Measurements from ENCODE around the gene SLC28A3.

The SLC28A3 gene

DNA sequence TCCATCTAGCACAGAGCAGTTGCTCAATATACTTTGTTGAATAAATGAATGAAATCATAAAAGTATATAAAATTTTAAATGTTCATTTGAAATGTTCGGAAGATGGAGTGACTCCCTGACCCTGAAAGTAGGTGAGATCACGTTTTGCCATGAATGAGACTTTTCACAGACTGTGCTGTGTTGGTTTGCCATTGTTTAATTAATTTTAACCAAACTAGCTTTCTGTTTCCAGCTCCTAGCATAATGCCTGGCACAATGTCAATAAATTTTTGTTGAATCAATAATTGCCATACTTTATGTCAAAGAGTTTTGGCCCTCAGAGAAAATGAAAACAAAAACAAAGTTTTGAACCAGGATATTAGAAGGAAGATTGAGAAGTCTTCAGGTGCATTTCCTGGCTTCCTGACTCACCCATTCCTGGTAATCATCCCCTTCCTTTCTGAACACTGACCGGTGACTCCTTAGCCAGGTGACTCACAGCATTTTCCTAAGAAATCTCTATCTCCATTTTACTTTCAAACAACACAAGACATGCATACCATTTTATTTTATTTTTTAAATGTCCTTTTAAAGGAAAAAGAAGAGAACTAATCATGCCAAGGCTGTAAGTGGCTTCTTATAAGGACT is 15.1 kb downstream of the SLC28A3 start:
- DNase-seq, result no peak
- Mint-ChIP-seq H3K27ac (no peak overlapping the region), H3K36me3 (ENCODE audit: low read depth) (peaks cover 3% of the 10 kb centered on the region), H3K4me1 (no peaks in the 10 kb centered on the region), H3K4me3 (no peak overlapping the region), H3K9me3 (peaks cover 8% of the 10 kb centered on the region), H3K27me3 (peaks cover 4% of the 10 kb centered on the region)
- ATAC-seq, result no peak

GRCh38 chr9:84324811-84325210 is 15.7 kb downstream of the SLC28A3 start:
- H3K9me3 Mint-ChIP-seq, result peaks cover 8% of the 10 kb centered on the region
- DNase-seq, result no peak
- H3K27me3 Mint-ChIP-seq, result peaks cover 4% of the 10 kb centered on the region
- H3K27ac Mint-ChIP-seq, result no peak overlapping the region
- peaks cover 3% of the 10 kb centered on the region for H3K36me3 Mint-ChIP-seq (ENCODE audit: low read depth)
- ATAC-seq, result no peak
- H3K4me3 Mint-ChIP-seq, result no peak overlapping the region
- no peaks in the 10 kb centered on the region for H3K4me1 Mint-ChIP-seq

- Mint-ChIP-seq H3K4me1 (no peaks in the 10 kb centered on the region), H3K36me3 (ENCODE audit: low read depth) (peaks cover 3% of the 10 kb centered on the region)
- no peak for ATAC-seq
Measured at GRCh38 chr9:84323858-84324257, 16.7 kb downstream of the SLC28A3 start.

DNA sequence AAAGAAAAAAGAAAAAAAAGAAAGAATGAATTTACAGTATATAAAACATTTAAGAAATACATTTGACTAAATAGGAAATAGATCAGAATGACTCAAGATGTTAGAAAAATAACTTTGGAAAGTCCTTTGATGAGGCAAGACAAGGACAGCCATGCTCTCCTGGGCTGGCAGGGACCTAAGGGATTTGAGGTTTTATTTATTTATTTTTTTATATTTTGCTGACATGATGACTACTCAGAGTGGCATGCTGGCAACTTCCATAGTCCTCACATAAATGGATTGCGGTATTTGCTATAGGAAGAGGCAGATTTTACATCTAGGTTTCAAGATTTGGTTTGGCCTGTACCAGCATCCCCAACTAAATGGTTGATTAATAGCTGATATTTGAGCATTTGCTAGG is 17.7 kb downstream of the SLC28A3 start:
- Mint-ChIP-seq H3K36me3 (ENCODE audit: low read depth) (peaks cover under 1% of the 10 kb centered on the region), H3K4me3 (no peak overlapping the region), H3K27ac (no peak overlapping the region), H3K4me1 (no peaks in the 10 kb centered on the region), H3K9me3 (peaks cover 2% of the 10 kb centered on the region), H3K27me3 (peaks cover 3% of the 10 kb centered on the region)
- DNase-seq (no peak), ATAC-seq (no peak)

More at GRCh38 chr9:84323858-84324257, 16.7 kb downstream of the SLC28A3 start:
- no peak for DNase-seq
- Mint-ChIP-seq H3K27ac (no peak overlapping the region), H3K4me3 (no peak overlapping the region), H3K9me3 (peaks cover 7% of the 10 kb centered on the region), H3K27me3 (peaks cover 4% of the 10 kb centered on the region)

- no peaks in the 10 kb centered on the region for H3K27me3 Mint-ChIP-seq
- no peaks in the 10 kb centered on the region for H3K9me3 Mint-ChIP-seq
- DNase-seq (no peak), ATAC-seq (no peak)
- H3K27ac Mint-ChIP-seq, result no peak overlapping the region
- H3K36me3 Mint-ChIP-seq (ENCODE audit: low read depth), result no peaks in the 10 kb centered on the region
- no peak overlapping the region for H3K4me3 Mint-ChIP-seq
- H3K4me1 Mint-ChIP-seq, result no peaks in the 10 kb centered on the region
Measured at GRCh38 chr9:84320231-84320630, 20.3 kb downstream of the SLC28A3 start.

- no peak for DNase-seq
- Mint-ChIP-seq H3K27me3 (no peaks in the 10 kb centered on the region), H3K4me3 (no peak overlapping the region), H3K36me3 (ENCODE audit: low read depth) (no peaks in the 10 kb centered on the region), H3K27ac (no peak overlapping the region), H3K9me3 (no peaks in the 10 kb centered on the region), H3K4me1 (no peaks in the 10 kb centered on the region)
- ATAC-seq, result no peak
Measured at GRCh38 chr9:84319632-84320031, 20.9 kb downstream of the SLC28A3 start.

DNA sequence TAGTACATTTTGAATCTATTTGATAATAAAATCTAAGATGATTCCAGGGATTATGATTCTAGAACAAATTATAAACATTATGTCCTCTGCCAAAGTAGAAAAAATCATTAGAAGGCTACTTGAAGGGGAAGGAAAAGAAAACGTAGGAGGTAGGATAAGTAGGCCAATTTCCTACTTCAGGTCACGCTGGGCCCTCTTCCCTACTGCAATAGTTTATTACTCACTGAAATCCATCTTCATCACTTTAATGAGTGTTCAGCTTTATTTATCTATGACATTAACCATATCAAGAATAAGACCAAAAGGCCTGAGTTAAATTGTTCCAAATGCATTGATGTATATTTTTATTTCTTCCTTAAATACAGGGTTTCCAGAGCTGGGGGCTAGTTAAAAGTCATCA is 21.6 kb downstream of the SLC28A3 start:
- DNase-seq, result no peak

DNA sequence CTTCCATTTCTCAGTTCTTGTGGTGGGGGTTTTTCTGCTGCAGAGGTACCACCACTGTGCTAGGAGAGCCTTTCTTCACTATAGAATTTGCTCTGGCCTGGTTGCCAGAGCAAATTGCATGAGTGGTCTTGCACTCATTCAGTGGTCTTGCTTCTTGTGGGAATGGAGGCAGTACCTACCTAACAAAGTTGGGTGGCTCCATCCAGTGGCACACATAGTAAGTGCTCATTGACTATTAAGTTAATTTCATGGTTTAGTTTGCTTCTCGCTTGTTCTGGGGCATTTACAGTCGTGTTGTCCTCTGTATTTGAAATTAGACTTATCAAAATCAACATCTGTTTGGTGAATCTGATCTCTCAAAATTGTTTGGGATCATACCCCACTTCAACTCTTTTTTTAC is 23.0 kb downstream of the SLC28A3 start:
- ATAC-seq (peak; percentile 35), DNase-seq (no peak)
- no peak overlapping the region for H3K27ac Mint-ChIP-seq
- no peaks in the 10 kb centered on the region for H3K27me3 Mint-ChIP-seq
- H3K4me3 Mint-ChIP-seq, result no peak overlapping the region
- no peaks in the 10 kb centered on the region for H3K9me3 Mint-ChIP-seq
- no peaks in the 10 kb centered on the region for H3K36me3 Mint-ChIP-seq (ENCODE audit: low read depth)
- H3K4me1 Mint-ChIP-seq, result peaks cover 1% of the 10 kb centered on the region

More for the DNA sequence above, 21.6 kb downstream of the SLC28A3 start:
- H3K27me3 Mint-ChIP-seq, result no peaks in the 10 kb centered on the region
- H3K4me3 Mint-ChIP-seq, result no peak overlapping the region
- no peak overlapping the region for H3K27ac Mint-ChIP-seq
- no peaks in the 10 kb centered on the region for H3K36me3 Mint-ChIP-seq (ENCODE audit: low read depth)
- H3K4me1 Mint-ChIP-seq, result peaks cover 1% of the 10 kb centered on the region
- no peaks in the 10 kb centered on the region for H3K9me3 Mint-ChIP-seq
- no peak for ATAC-seq

DNA sequence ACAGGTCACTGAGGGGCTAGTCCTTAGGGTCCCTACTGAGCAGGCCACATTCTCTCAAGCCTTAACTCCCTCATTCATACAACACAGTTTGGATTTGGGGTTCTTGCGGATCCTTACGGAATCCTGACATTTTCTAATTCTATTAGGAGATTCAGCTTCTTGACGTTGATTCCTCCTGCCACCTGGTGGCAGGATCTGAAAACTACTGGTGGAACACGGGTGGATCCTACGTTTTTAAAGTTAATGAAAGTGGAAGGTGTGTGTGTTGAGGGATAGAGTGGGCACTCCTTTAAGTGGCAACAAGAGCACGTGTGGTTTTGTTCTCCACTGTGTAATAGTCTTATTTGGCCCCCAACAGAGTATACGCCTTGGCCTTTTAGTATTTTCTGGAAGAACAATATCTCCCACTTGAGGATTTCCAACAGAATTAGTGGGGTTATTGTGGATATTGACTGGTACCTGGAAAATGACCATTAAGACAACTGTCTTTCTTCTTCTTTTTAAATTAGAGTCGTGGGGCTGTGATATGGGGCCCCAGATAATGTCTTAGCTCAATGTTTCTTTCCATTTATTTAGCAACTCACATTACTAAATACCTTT is 25.2 kb downstream of the SLC28A3 start:
- Mint-ChIP-seq H3K27me3 (no peaks in the 10 kb centered on the region), H3K9me3 (no peaks in the 10 kb centered on the region), H3K4me1 (peaks cover 1% of the 10 kb centered on the region), H3K4me3 (no peak overlapping the region), H3K27ac (no peak overlapping the region), H3K36me3 (ENCODE audit: low read depth) (no peaks in the 10 kb centered on the region)
- DNase-seq, result peak; percentile 56
- ATAC-seq, result peak; percentile 69

- no peak overlapping the region for H3K27ac Mint-ChIP-seq
Measured at GRCh38 chr9:84314306-84314705, 26.3 kb downstream of the SLC28A3 start.

DNA sequence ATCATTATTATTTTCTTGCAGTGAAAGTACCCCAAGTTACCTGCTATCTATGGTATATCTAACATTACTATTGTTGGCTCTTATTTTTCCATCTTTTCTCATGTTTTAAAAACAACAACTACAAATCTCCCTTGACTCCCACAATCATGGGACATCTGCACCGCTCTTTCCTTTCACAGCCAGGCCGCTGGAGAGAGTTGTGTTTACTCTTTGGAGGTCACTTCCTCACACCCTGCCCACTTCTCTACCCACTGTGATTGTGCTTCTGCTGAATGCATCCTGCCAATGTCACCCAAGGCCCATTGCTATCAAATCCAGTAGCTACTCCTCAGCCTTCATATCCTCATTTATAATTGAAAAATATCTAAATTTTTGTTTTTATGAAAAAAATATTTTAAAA is 29.7 kb downstream of the SLC28A3 start:
- DNase-seq (no peak), ATAC-seq (no peak)
- H3K4me1 Mint-ChIP-seq, result peaks cover 1% of the 10 kb centered on the region
- H3K27me3 Mint-ChIP-seq, result peaks cover 2% of the 10 kb centered on the region
- no peak overlapping the region for H3K4me3 Mint-ChIP-seq
- H3K27ac Mint-ChIP-seq, result no peak overlapping the region
- no peaks in the 10 kb centered on the region for H3K36me3 Mint-ChIP-seq (ENCODE audit: low read depth)
- no peaks in the 10 kb centered on the region for H3K9me3 Mint-ChIP-seq

More at GRCh38 chr9:84314306-84314705, 26.3 kb downstream of the SLC28A3 start:
- Mint-ChIP-seq H3K9me3 (no peaks in the 10 kb centered on the region), H3K36me3 (ENCODE audit: low read depth) (no peaks in the 10 kb centered on the region), H3K4me3 (no peak overlapping the region), H3K4me1 (peaks cover 1% of the 10 kb centered on the region), H3K27me3 (no peaks in the 10 kb centered on the region)
- DNase-seq (no peak), ATAC-seq (no peak)

GRCh38 chr9:84305497-84306131 is 34.9 kb downstream of the SLC28A3 start:
- ATAC-seq, result no peak
- no peak overlapping the region for H3K27ac Mint-ChIP-seq
- peaks cover 2% of the 10 kb centered on the region for H3K27me3 Mint-ChIP-seq
- H3K36me3 Mint-ChIP-seq (ENCODE audit: low read depth), result no peaks in the 10 kb centered on the region
- H3K9me3 Mint-ChIP-seq, result no peaks in the 10 kb centered on the region
- DNase-seq, result no peak
- H3K4me1 Mint-ChIP-seq, result peaks cover 7% of the 10 kb centered on the region
- H3K4me3 Mint-ChIP-seq, result no peak overlapping the region

DNA sequence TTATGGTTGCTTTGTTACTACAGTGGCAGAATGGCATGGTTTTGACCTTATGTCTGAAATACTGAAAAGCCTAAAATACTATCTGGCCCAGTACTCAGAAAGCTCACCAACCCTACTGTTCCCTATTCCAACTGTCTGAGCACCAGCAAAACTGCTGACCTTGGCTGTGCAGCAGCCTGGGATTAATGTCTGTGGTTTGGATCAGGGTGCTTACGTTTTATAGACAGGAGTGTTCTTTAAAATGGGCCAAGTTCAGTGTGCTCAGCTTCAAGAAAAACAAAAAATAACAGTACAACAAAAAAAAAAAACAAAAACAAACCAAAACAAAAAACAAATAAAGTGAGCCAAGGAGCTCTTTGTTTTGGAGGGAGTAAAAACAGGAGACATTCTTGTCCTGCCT is 36.4 kb downstream of the SLC28A3 start:
- Mint-ChIP-seq H3K36me3 (ENCODE audit: low read depth) (no peaks in the 10 kb centered on the region), H3K9me3 (no peaks in the 10 kb centered on the region), H3K4me3 (no peak overlapping the region), H3K27me3 (peaks cover 2% of the 10 kb centered on the region), H3K4me1 (peaks cover 7% of the 10 kb centered on the region), H3K27ac (no peak overlapping the region)
- ATAC-seq, result no peak
- DNase-seq, result no peak

- Mint-ChIP-seq H3K4me1 (peaks cover 8% of the 10 kb centered on the region), H3K36me3 (ENCODE audit: low read depth) (no peaks in the 10 kb centered on the region), H3K27me3 (peaks cover 2% of the 10 kb centered on the region), H3K27ac (no peak overlapping the region), H3K4me3 (no peak overlapping the region), H3K9me3 (no peaks in the 10 kb centered on the region)
- ATAC-seq (no peak), DNase-seq (no peak)
Measured at GRCh38 chr9:84303061-84303460, 37.5 kb downstream of the SLC28A3 start.

GRCh38 chr9:84301851-84302250 is 38.7 kb downstream of the SLC28A3 start:
- Mint-ChIP-seq H3K9me3 (no peaks in the 10 kb centered on the region), H3K27ac (no peak overlapping the region)

More at GRCh38 chr9:84301851-84302250, 38.7 kb downstream of the SLC28A3 start:
- H3K27me3 Mint-ChIP-seq, result peaks cover 2% of the 10 kb centered on the region
- no peak overlapping the region for H3K4me3 Mint-ChIP-seq
- peaks cover 20% of the 10 kb centered on the region for H3K4me1 Mint-ChIP-seq
- DNase-seq (no peak), ATAC-seq (no peak)
- no peaks in the 10 kb centered on the region for H3K36me3 Mint-ChIP-seq (ENCODE audit: low read depth)
